Kidney epithelial cell (primary cell): ENCODE data around the gene ACSF3. TPM values are rescaled to one million over a fixed set of nuclear protein-coding genes. Genes with fewer than 3 reads are reported as not detected.

ENCODE experiments used
- DNase-seq: peaks from one replicate; pipeline ENCODE4 v3.0.0-alpha.2; 2010; ENCODE audit warnings: low read depth
- H3K27me3 ChIP-seq: 2 replicates; pipeline ENCODE4 v1.6.0; 2011; ENCODE audit warnings: low read length; ENCODE audit not compliant: control insufficient read depth, insufficient read depth
- H3K36me3 ChIP-seq: 2 replicates; pipeline ENCODE4 v1.5.1; 2011; ENCODE audit warnings: low read length; ENCODE audit not compliant: control insufficient read depth, insufficient read depth
- H3K4me3 ChIP-seq: 2 replicates; pipeline ENCODE4 v1.5.1; 2011; ENCODE audit warnings: low read depth, mild to moderate bottlenecking, control low read depth, low read length
- total RNA-seq: library from RNA; depleted of rRNA; stranded (reverse); fragments of >200 nt; gene quantifications from 2 replicates; pipeline ENCODE4 v1.2.3, GENCODE V29; 2015
- TF ChIP-seq, protein P1 (sequence below): IDR thresholded peaks from 2 replicates; pipeline ENCODE4 v1.5.1; 2011; ENCODE audit warnings: mild to moderate bottlenecking, moderate library complexity, low read length, control low read depth, inconsistent platforms; ENCODE audit not compliant: insufficient read depth, poor library complexity, severe bottlenecking

ACSF3 gene
- total RNA-seq, 1 donor from 2014 or later: 36.9 TPM

DNA sequence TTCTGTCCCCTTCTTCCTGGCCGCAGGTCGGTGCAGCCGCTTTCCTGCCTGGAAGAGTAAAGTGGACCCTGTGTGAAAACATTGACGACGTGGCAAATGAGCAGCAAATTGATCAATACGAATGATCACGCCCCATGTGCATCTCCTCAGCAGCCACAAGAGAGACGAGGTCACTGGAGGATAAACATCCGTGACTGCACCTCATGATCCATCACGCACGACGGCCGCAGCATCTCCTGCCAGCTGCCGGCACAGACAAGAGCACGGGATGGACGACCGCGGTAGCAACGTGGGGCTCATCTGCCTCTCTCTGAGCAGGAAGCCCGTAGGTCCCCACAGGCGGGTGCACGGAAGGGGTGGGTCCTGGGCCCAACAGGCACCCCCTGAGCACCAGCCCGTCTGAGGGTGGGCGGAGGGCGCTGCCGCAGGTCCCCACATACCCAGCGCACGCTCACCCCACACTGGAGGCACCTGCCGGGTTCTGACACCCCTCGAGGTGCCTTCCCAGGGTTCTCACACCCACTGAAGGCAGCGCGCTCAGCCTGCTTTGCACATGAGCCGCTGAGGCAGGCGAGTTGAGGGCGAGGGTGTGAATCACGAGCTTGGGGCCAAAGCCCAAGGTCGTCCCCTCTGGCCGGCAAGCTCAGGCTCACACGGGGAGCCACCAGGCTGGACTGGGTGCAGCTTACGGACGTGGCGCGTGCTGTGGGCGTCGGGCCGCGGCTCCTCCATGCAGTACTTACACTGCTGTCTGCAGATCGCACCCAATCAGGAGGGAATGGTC is 65.6 kb downstream of the ACSF3 start:
- DNase-seq: no peak
- peaks cover 14% of the 10 kb centered on the region for H3K27me3 ChIP-seq
- TF ChIP-seq, protein P1, sequence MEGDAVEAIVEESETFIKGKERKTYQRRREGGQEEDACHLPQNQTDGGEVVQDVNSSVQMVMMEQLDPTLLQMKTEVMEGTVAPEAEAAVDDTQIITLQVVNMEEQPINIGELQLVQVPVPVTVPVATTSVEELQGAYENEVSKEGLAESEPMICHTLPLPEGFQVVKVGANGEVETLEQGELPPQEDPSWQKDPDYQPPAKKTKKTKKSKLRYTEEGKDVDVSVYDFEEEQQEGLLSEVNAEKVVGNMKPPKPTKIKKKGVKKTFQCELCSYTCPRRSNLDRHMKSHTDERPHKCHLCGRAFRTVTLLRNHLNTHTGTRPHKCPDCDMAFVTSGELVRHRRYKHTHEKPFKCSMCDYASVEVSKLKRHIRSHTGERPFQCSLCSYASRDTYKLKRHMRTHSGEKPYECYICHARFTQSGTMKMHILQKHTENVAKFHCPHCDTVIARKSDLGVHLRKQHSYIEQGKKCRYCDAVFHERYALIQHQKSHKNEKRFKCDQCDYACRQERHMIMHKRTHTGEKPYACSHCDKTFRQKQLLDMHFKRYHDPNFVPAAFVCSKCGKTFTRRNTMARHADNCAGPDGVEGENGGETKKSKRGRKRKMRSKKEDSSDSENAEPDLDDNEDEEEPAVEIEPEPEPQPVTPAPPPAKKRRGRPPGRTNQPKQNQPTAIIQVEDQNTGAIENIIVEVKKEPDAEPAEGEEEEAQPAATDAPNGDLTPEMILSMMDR: no peak
- H3K36me3 ChIP-seq: no peaks in the 10 kb centered on the region
- H3K4me3 ChIP-seq: no peak overlapping the region

DNA sequence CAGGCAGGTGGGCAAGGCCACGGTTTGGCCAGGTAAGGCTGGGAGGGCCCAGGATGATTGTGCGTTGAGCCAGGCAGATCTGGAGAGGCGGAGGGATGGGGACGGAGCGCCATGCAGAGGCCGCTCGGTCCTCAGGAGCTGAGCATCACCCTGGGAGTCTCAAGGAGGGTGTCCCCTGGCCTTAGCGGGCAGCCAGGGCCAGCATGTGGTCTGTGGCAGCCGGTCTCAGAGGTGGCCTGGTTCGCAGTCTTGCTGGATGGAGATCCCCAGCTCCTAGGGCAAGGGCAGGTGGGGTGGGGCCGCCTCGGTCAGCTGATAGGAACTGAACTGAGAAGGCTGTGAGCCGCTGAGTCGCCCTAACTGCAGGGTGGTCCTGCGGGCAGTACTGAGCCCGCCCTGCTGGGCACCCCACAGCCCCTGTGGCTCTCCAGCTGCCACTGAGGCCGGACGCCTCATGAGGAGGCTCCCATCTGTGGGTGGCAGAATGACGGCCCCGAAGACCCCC is 66.2 kb downstream of the ACSF3 start:
- Histone ChIP-seq H3K4me3 (no peak overlapping the region), H3K27me3 (peaks cover 20% of the 10 kb centered on the region), H3K36me3 (no peaks in the 10 kb centered on the region)
- DNase-seq: no peak
- TF ChIP-seq, protein P1: no peak

DNA sequence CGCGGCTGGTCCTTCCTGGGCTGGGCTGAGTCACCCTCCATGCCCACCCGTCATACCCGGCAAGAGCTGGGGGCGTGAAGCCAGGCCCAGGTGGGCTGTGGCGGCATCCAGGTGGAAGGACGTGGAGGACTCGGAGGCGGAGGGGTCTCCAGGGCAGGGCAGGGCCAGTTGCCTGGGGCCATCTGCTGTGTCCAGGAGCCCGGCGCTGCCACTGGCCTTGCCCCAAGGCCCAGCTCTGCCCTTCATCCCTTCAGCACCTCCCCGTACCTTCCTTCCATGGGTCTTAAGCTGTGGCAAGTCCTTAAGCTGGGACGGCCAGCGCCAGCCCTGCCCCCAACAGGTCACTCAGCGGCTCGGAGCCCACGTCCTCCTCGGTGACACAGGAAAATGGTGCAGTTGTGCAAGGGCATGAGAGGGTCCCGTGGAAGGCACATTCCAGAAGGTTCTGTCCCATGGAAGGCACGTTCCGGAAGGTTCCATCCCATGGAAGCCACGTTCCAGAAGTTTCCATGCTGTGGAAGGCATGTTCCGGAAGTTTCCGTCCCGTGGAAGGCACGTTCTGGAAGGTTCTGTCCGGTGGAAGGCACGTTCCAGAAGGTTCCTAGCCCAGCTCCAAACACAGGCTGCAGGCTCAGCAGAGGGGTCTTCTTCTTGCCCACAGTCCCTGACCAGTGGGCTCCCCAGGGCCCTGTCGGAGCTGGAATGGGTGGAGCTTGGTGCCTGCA is 67.5 kb downstream of the ACSF3 start:
- peaks cover 24% of the 10 kb centered on the region for H3K27me3 ChIP-seq
- no peak overlapping the region for H3K4me3 ChIP-seq
- TF ChIP-seq, protein P1: no peak
- no peaks in the 10 kb centered on the region for H3K36me3 ChIP-seq
- DNase-seq: no peak

DNA sequence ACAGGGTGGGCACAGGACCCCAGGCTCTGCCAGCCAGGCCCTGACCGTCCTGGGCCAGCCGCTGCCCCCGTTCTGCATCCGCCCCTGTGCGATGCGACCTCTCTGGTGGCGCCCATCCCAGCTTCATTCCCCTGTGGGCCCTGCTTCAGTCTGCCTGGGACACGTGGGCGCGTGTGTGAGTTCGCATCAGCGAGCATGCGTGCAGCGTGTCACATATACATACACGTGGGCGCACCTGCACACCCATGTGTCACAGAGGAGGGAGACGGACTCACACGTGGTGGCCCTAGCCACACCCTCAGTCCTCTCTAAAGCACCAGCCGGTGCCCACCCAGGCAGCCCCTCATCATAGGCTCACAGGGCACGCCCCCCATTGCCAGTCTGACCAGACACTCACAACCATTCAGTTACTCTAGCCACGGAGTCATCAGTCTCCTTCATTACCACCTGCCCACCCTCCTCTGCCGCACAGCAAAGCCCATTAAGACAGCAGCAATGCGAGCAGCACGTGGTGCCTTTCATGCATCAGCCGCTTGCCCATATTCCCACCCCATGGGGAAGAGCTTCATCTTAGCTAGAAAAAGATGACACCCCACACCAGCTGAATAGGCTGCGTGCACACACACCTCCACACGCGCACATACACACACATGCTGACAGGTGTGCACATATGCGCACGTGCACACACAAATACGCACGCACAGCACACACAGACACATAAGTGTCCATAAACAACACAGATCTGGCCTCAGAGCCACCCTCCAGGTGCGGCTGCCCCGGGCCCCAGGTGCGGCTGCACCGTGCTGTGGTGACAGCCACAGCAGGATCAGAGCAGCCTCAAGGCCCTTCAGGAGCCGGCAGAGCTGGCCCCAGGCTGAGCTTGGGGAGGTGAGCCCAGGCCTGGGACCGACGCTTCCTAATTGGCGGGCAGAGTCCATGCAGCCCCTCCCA is 68.4 kb downstream of the ACSF3 start:
- Histone ChIP-seq H3K4me3 (no peak overlapping the region), H3K27me3 (peaks cover 27% of the 10 kb centered on the region), H3K36me3 (no peaks in the 10 kb centered on the region)
- DNase-seq: no peak
- TF ChIP-seq, protein P1: no peak

DNA sequence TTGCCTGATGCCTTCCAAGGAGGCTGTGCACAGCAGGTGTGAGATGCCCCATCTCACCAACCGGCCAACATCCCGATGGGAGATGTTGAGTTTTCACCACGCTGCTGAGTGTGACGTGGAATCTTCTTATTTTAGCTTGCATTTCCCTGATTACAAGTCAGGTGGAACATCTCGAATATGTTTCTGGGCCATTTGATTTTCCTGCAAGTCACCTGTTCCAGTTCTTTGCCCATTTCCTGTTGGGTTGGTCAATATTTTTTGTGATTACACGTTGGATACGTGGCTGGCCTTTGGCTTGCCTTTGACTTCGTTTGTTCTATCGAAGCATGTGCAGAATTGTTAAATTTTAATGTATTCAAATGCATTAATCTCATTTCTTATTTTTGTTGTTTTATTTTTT is 69.6 kb downstream of the ACSF3 start:
- Histone ChIP-seq H3K4me3 (no peak overlapping the region), H3K36me3 (no peaks in the 10 kb centered on the region), H3K27me3 (peaks cover 30% of the 10 kb centered on the region)
- TF ChIP-seq, protein P1: no peak
- DNase-seq: no peak
